NCI-H446 treated with DMSO at 0.1 percent for 48 hours (cell line): ENCODE results near the gene HJURP.

Experiments used
- DNase-seq: peaks from one replicate; lab custom pipeline; 2025; lab: John Stamatoyannopoulos, UW

HJURP gene

DNA sequence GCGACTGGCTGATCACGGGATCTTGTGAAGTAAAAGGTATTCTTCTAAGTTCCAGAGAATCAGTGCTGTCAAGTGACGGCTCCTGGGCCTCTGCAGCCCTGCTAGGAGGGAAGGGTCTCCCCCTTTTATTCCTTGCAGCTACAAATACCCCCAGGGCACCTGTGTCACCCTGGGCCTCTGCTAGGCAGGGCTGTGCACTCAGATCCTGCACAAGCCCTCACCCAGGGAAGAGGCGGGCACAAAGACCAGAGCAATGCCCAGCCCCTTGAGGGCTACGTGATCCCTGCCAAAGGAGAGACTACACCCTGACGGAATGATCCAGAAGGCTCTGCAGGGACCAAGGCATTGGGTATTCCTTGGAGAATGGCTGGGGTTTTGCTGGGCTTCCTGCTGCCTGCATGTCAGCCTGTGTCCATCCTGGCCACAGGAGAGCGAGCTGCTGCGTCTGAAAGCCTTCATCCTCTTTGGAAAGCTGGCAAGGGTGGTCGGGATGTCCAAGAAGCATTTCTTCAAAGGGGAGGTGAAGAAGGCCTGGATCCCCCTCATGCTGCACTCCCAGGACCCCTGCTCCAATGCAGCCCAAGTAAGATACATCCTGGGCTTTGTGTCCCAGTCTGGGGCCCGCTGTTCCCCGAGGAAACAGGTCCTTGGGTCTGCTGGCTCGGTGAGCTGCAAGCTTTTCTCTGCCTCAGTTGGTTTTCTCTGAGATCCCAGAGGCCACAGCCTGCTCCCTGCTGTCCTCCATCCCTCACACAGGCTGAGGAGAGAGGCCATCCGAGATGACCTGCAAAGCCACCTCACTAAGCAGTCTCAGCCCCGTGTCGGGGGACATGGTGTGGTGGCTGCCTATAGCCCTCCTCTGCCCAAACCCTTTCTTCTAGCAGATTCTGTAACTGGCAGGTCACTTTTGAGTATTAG is 24.9 kb downstream of the HJURP start:
- DNase-seq = no peak

DNA sequence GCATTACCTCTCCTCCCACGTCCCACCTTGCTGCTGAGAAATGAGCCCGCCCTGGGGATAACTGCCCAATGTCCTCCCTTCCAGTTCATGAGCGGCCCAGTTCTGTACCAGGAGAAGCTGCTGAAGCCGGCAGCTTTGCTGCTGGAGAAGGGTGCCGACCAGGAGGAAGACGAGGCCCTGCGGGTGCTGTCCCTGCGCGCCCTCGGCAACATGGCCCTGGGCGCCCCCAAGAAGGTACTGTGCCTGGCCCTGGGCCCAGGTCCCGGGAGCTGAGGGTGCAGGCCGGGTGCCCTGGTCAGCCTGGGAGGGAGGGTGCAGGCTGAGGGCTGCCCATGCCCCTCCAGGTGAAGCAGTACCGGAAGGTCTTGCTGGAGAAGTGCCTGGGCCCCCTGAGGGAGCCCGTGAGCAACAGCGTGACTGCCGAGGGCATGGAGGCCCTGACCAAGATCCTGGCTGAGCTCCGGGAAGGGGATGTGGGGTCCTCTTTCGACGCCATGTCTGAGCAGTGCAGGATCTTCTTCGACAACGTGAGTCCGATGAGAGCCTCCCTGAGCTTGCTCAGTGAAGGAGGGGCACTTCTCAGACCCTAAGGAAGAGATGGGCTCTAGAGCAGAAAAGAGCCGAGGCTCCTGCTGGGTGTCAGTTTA is 25.7 kb downstream of the HJURP start:
- DNase-seq = no peak

DNA sequence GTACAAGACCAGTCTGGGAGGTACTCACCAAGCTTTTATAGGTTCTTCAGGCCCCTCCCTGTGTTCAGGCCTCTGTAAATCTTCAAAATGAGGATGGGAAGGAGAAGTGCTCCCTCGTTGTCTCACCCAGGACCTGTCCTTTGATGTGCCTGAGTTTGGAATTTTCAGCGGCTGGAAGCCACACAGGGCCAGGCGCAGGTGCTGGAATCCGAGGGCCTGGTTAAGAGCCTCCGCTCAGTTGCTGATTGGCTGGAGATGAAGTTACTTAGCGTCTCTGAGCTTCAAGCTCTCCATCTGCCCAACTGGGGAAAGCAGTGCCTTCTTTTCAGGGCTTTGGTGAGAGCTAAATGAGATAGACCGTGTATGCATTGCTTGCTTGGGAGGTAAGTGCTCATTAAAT is 30.0 kb downstream of the HJURP start:
- no peak for DNase-seq

DNA sequence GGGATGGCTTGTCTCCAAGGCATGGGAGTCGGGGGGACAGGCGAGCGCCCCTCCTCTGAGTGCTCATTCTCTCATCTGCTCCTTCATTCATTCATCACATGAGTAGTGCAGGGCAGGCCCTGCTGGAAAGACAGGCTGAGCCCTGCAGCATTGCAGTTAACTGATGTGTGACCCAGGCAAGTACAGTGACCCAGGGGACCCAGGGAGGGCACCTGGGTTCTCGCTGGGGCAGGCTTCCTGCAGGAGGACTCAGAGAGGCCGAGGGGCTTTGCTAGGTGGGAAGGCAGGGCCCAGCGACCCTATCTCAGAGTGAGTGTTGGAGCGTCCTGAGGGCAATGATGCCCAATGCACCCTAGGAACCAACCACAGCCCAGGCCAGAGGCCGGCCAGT is 30.6 kb downstream of the HJURP start:
- DNase-seq = no peak

DNA sequence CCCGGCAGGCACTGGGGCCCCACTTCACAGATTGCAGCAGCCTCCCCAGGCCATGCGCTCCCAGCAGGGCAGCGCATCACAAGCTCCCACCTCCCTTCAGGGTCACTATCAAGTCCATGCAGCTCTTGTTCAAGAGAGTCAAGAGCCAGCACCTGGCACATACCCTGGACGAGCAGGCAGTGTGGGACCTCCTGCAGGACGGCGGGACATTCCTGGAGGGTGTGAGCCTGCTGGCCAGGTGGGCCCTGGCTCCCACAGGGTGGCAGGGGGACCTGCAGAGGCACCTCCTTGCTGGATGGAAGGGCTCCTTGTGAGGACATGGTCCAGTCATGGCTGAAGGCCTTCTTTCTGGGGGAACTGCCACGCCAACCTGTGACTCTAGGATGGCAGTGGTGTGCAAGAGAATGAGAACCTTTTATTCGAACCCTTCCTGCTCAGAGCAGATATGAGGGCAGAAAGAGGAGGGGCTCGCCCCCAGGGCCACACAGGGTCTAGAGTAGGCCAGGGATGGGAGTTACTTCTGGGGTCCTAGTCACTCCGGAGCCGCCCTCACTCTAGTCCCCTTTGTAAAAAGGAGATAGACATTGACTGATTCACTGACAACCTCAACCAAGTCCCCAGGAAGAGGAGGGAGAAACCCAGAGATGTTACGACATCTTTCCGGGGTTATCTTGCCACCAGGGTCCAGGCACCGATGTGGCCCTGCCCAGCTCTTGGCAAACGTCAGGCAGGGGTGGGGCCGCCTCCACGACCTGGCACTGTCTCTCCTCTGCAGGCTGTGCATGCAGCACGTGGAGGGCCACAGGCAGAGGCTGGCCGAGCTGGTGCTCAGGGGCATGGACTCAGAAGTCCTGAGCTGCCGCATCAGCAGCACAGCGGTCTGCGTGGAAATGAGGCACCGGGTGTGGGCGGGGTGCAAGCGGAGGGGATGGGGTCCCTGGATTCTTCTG is 31.3 kb downstream of the HJURP start:
- no peak for DNase-seq

DNA sequence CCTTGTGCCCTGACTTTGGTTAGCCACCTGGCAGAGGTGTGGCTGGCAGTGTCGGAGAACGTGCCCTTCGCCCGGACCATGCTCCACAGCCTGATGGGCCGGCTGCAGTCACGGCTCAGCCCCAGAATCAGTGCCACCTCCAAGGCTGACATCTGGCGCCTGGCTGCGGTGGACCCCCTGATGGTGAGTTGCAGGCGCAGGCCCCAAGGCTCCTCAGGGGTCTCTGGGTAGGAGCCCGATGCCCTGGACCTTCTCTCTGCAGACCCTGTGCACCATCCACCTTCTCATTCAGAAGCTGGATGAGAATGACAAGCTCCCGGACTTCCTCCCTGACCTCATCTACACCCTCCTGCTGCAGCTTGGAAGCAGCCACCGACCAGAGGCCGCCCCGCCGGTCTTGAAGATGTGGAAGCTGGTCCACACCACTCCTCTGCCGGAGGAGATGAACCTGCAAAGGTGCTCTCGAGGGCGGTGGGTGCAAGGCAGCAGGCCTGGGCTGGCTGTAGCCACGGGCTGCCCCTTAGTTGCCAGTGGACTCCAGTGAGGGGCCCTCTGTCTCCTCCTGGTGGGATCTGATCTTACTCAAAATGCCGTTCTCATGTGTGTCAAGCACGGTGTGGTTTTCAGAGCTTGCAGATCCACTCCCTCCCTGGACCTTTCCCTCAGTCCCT is 32.1 kb downstream of the HJURP start:
- no peak for DNase-seq

DNA sequence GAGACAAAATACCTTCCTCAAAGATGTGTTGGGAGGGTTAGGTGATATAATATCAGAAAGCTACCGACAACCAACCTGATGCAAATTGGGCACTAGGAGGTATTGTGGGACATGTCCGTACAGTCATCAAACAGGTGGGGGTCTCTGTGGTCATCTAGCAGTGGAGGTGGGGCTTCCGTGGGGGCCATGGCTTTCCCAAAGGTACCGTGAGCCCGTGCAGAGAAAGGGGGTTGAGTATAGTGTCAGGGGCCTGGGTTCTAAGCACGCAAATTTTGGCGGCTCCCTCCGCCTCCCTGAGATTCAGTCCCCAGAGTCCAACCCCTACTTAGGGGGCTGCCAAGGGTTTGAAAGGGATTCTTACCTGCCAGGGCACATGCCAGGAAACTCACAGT is 32.6 kb downstream of the HJURP start:
- DNase-seq = no peak

DNA sequence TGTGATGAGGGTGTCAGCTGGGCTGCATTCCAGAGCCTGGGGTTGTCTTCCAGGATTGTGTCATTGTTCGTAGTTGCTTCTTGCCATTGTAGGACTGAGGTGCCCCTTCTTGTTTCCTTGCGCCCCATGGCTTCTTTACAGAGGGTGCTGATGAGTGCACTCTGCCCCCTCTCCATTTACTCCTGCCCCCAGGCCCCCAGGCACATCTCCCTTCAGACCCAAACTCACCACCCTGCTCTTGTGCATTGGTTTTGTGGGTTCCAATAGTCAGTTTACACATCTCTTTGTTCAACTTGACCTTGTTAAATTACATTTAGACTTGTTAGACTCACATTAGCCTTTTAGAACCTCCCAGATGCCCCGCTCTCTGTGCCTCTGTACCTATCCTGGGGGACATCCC is 33.1 kb downstream of the HJURP start:
- DNase-seq = no peak

DNA sequence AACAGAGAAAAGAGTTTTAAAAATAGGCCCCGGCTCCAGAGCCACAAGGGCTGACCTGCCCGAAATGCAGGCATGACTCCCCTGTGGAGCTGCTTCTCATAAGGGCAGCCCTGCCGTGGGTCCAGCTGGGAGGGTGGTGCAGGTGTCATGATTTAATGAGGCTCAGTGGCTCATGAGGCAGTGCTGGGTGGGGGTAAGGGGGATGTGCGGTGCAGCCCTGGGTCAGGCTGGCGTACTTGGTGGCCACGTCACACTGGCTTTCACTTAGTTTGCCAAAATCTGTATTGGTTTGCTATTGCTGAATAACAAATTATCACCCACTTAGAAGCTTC is 33.6 kb downstream of the HJURP start:
- no peak for DNase-seq

DNA sequence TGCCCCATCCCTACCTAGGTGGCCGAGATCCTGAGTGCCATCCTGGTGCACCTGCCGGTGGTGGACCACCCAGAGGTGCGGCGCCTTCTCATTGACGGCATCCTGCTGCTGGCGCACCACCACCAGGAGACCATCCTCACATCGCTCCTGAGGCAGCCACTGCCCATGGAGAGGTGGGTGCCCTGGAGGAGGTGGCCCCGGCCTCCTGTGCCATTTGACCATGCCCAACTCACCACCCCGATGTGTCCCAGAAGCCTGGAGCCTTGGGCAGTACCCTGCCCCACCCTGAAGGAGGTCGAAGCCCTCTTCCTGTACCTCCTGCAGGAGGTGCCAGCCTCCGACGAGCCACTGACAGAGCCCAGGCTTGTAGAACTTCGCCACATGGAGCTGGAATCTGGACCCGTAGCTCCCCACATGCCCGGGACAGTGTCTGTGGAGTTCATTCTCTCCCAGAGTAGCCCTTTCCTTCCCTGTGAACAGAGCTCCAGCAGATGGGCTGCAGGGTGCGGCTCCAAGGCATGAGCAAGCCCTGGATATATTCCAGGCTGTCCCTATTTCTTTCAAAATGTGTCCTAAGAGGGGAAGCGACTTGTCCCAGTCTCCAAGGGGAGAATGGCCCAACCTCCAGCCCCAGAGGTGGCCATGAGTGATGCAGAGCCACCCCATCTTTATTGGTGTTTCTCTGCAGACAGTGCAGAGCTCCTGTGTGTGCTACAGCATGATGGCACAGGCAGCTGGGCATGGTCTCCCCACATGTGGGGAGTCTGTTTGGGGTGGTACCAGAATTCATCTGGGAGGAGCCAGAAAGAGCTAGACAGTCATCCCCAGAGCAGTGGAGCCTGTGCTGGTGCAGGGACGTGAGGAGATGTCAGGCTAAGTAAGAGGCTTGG is 34.2 kb downstream of the HJURP start:
- no peak for DNase-seq

DNA sequence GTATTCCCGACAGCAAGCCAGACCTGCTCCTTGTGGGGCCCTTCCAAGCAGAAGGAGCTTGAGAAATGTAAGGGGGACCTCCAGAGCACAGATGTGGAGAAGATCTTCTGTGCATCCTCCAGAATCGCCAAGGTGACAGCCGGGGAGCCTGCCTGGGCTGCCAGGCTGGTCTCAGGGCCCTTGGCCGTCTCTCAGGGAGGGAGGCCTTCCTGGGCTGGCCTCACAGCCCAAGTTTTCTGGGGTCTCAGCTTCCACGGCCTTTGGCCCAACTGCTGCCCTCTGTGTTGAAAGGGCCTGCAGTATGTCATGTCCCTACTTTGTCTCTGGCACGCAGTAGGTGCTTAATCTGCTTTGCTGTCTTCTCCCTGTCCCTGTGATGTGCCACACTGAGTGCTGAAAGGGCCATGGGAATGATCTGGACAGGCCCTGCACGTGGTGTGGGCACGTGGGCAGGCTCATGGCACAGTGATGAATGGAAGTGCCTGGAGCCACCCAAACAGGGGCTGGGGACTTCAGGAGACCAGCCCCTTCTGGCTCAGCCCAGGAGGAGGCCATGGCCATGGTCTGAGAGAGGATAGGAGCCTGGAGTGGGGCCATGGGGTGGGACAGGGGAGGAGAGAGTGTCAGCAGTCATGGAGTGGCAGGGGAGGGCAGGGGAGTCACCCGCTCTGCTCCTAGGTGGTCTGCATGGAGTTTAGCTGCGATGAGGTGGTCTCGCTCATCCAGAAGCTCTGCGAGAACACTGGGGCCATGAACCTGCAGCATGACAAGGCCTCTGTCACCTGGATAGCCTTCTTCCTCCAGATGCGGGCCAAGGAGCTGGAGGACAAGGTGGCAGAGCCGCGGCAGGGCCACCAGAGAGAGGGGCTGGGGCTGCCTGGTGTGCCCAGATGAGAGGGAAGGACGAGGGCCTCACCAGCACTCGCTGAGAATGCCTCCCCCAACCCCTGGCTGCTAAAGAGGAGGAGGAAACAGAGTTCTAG is 35.4 kb downstream of the HJURP start:
- DNase-seq = no peak

DNA sequence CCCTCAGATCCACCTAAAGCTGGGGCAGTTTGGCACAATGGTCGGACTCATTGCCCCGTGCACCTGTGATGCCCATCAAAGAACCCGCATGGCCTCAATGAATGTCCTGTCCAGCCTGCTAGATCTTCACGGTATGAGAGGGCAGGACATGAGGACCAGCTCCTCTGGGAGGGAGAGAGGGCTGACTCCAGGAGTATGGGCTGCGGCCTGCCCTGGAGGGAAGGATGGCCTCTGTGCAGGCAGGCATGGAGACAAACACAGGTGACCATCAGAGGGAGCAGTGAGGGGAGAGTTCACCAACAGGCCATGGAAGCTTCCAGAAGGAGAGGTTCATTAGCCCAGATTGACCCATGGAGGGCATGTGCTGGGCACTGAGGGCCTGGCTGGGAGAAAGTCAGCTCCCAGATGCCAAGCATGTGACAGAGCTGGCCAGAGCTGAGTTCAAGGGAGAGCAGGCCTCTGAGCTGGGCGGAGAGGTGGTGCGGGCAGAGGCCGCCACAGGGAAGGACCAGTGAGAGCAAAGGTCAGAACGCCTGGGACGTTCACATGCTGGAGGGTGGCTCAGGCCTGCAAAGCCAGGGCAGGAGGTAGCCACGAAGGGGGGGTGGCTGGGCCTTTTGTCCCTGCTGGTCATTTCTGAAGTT is 36.2 kb downstream of the HJURP start:
- DNase-seq = no peak

DNA sequence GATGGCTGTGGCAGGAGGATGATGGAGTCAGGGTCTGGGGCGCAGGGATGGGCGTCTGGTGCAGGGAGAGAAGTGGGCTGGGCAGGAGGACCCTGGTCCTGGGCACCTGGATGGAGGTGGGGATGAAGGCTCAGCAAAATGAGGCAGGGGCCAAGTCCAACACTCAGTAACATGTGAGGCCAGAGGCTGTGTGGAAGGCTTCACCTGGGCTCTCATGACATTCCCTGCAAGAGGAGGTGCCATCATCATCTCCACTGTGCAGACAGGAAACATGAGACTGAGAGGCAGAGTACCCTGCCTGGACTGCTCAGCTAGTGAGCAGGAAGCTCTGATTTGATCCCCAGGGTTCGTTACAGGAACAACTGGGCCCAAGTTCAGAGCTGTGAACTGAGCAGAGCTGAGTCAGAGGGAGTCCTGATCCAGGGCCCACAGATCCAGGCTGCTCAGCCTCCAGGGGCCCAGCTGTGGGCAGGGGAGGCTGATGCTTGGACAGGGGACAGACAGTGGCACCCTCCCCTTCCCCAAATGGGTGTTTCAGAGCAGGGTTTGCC is 36.9 kb downstream of the HJURP start:
- no peak for DNase-seq

DNA sequence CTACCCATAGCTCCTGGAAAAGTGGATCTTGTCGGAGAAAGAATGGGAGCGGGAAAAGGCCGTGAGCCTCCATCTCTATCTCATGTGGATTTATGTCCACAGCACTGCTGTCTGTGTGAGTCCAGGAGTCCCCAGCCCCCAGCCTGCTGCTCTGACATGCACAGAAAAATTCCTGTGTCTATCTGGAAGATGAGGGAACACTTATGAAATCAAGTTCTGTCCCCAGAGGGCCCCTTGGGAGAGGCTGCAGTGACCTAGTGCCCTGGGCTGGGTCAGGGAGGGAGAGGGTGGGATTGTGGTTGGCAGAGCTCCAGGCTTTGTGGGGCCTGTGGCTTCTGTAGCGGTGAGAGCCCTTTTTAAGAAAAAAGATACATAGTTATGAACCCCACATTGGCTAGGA is 37.6 kb downstream of the HJURP start:
- DNase-seq = no peak

DNA sequence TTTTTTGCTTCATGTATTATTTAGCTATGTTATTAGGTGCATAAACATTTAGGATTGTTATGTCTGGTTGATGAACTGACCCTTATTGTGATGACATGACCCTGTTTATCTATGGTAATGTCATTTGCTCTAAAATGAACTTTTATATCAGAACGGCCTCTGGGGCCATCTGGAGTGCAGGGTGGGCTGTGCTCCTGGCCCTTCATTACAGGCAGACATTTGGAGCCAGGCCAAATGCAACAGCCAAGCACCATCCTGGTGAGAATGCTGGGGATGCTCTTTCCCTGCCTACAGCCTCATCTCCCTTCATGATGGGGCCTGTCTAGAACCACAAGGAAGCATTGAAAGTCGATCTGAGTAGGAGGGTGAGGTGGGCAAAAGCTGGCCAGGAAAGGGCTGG is 38.0 kb downstream of the HJURP start:
- DNase-seq = no peak

DNA sequence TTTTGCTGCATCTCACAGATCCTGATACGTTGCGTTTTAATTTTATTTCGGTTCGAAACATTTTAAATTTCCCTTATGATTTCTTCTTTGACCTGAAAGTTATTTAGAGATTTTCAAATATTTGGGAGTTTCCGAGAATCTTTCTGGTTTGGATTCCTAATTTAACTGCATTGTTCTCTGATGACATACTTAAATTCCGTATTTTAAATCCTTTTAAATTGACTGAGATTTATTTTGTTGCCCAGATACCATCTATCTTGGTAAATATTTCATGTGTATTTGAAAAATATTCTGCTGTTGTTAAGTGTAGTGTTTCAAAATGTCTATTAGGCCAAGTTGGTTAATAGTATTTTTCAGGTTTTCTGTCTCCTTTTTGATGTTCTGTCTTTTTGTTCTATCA is 38.5 kb downstream of the HJURP start:
- DNase-seq = no peak

DNA sequence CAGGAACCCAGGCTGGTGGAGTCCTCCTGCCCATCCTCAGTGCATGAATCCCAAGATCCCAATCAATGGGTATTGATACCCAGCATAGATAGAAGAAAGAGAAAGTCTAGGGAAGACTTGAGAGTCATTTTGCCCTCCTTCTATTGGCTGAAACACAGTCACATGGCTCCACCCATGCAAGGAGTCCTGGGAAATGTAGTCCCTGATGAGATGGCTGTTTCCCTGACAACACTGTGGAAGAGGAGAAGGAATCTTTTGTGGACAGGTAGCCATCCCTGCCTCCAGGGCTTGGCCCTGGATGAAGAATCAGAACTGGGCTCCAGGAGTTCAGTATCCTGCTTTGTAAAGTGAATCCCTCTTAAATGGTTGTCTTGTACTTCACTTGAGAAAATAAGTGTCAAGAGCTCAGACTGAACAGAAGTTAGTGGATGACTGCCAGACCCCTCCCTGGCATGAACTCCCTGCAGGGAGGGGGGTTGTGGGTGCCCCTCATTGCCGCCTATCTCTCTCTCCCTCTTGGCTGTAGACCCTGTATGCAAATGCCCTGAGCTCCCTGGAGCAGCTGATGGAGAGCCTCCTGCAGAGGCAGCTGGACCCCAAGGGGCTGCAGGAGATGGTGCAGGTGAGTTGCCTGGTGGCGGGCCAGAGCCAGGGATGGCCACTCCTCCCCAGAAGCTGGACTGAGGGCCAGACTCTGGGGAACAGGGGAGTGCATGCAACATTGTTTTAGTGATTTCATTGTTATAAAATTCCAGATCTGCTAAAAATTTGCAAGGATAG is 40.1 kb downstream of the HJURP start:
- DNase-seq = no peak
